GM18909 (cell line): ENCODE results near the gene C5.
A peak's percentile ranks its signal among the peaks of the same experiment; 100 is the strongest.

Source experiments
- ATAC-seq: cut with Tn5 transposase; IDR thresholded peaks from one replicate; pipeline ENCODE4 v1.9.1; 2021; ENCODE audit warnings: mild to moderate bottlenecking; ENCODE audit not compliant: unreplicated experiment, poor library complexity

C5 gene

GRCh38 chr9:120915854-120916470, 134.1 kb downstream of the C5 start:
- no peak for ATAC-seq

- no peak for ATAC-seq
Measured at GRCh38 chr9:120914953-120915352, 135.1 kb downstream of the C5 start.

GRCh38 chr9:120914396-120914795, 135.7 kb downstream of the C5 start:
- ATAC-seq, result no peak

GRCh38 chr9:120913647-120914264, 136.3 kb downstream of the C5 start:
- ATAC-seq, result no peak

- ATAC-seq, result no peak
Measured at GRCh38 chr9:120912958-120913646, 137.0 kb downstream of the C5 start.

GRCh38 chr9:120911295-120911837, 138.7 kb downstream of the C5 start:
- no peak for ATAC-seq

GRCh38 chr9:120910643-120911042, 139.4 kb downstream of the C5 start:
- no peak for ATAC-seq

GRCh38 chr9:120909904-120910303, 140.2 kb downstream of the C5 start:
- no peak for ATAC-seq

- ATAC-seq, result no peak
Measured at GRCh38 chr9:120905315-120906164, 144.5 kb downstream of the C5 start.

GRCh38 chr9:120904978-120905301, 145.1 kb downstream of the C5 start:
- no peak for ATAC-seq

GRCh38 chr9:120904061-120904977, 145.8 kb downstream of the C5 start:
- peak; percentile 33 for ATAC-seq

GRCh38 chr9:120902569-120903535, 147.2 kb downstream of the C5 start:
- no peak for ATAC-seq
